Non-pigmented ciliary epithelial cell (primary cell): ENCODE data around the gene GPR152.
"Not testable (repeated sequence)": the region's sequence is repeated elsewhere in the genome, so short reads cannot be mapped to it uniquely, and the experiment has no call there.

Source experiments
- DNase-seq: peaks from one replicate; pipeline ENCODE4 v3.0.0-alpha.2; 2010; ENCODE audit warnings: low read depth

The GPR152 gene

DNA sequence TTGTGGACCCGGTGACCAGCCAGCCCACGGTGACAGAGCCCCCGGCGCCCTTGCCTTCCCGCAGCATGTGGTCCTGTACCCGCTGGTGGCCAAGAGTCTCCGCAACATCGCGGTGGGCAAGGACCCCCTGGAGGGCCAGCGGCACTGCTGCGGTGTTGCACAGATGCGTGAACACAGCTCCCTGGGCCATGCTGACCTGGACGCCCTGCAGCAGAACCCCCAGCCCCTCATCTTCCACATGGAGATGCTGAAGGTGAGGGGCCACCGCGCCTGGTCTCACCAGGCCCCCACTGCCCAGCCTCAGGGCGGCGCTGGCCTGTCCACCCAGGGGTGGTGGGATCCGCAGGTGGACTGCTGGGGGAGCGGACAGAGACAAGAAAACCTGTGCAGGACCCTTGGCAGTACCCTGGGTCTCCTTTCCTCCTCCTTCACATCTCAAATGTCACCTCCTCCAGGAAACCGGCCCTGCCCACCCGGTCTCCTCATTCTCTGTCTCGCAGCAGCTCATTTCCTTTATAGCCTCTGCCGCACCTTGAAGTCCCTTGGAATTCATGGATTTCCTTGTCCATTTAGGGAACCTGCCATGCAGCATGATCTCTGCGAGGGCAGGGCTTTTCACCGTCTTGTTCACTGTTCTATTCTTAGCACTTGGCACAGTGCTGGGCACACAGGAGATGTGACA lies 36.8 kb upstream of the GPR152 start:
- DNase-seq = no peak

DNA sequence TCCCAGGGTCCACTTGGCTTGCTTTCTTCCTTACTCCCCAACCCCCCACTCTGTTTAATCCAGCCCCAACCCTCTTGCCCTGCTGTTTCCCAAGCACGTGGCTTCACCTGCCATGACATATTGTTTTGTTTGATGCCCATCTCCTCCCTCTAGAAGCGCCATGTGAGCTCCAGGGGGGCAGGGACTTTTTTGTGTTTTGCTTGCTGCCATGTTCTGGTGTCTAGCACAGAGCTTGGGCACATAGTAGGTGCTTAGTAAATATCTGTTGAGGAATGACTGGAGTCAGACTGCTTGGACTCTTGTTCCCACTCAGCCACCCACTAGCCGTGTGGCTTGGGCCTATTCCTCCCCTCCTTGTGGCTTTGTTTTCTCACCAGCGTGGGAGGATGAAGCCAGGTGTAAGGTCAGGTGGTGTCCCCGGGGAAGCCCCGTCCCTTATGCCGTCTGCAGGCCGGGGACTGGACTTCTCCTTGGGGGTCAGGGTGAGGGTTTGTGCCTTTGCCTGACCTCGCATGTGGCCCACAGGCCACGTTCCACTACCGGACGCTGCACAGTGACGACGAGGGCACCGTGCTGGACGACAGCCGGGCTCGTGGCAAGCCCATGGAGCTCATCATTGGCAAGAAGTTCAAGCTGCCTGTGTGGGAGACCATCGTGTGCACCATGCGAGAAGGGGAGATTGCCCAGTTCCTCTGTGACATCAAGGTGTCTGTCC lies 34.1 kb upstream of the GPR152 start:
- DNase-seq = no peak

DNA sequence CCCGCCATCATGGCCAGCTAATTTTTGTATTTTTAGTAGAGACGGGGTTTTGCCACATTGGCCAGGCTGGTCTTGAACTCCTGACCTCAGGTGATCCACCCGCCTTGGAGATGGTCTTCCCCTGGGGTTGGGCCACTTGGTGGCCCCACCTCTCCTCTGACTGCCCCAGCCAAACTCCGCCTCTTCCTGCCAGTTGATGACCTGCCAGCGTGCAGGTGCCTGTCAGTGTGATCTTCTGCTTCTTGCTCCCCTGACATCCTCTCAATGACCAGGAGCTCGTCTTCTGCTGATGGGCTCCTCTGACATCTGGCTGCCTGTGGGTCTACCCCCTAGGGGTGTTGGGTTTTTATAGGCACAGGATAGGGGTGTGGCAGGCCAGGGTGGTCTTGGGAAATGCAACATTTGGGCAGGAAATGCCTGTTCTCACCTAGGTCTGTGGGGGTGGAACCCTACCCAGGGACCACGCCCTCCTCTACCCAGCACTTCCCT lies 33.4 kb upstream of the GPR152 start:
- not testable (repeated sequence) for DNase-seq

DNA sequence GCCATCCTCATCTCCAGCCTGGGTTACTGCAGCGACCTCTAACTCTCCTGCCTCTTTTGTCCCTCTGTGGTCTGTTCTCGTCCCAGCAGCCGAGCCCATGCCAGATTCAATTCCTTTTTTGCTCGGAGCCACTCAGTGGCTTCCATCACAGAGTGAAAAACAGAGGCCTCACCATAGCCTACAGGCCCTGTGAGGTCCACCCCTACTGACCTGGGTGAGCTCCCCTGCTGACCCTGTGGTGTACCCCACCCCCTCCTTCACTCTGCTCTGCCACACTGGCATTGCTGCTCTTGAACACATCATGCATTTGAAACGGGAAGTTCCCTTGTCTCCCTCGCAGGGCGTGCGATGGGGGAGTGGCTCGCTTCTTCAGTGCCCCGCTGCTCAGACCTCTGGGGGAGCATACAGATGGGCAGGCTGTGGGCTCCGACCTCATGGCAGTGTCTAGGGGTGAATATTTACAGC lies 32.4 kb upstream of the GPR152 start:
- DNase-seq = no peak

DNA sequence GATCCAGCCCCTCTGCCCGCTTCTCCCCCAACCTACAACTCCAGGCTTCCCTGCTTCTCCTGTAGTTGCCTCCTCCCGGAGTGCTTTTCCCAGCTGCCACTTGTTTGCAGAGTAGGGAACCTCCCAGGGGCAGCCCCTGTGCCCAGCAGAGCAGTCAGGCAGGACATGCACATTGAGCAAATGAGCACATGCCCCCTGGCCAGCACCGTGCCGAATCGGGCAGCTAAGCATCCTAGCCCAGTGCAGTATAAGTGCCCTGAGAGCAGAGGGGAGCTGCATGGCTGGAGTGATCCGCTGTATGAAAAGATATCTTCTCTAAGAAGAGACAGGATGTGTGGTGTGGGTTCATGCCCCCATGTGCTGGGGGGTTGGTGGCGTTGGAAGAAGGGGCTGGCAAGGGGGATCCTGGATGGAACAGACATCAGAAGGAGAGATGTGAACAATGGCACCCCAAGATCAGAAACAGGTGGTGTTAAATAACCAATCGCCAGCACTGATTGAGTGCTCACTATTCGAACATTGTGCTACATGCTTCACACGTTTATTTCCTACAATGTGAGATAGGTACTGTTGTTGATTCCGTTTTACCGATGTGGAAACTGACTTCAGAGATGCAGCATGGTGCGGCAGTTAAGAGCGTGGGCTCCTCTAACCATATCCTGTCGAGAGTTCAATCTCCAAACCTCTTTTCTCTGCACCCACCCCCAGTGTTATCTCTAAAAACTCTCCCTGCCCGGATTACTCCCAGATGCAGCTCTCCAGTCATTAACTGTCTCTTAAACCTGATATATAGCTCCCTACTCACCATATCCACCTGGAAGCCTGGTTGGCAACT lies 31.5 kb upstream of the GPR152 start:
- no peak for DNase-seq

DNA sequence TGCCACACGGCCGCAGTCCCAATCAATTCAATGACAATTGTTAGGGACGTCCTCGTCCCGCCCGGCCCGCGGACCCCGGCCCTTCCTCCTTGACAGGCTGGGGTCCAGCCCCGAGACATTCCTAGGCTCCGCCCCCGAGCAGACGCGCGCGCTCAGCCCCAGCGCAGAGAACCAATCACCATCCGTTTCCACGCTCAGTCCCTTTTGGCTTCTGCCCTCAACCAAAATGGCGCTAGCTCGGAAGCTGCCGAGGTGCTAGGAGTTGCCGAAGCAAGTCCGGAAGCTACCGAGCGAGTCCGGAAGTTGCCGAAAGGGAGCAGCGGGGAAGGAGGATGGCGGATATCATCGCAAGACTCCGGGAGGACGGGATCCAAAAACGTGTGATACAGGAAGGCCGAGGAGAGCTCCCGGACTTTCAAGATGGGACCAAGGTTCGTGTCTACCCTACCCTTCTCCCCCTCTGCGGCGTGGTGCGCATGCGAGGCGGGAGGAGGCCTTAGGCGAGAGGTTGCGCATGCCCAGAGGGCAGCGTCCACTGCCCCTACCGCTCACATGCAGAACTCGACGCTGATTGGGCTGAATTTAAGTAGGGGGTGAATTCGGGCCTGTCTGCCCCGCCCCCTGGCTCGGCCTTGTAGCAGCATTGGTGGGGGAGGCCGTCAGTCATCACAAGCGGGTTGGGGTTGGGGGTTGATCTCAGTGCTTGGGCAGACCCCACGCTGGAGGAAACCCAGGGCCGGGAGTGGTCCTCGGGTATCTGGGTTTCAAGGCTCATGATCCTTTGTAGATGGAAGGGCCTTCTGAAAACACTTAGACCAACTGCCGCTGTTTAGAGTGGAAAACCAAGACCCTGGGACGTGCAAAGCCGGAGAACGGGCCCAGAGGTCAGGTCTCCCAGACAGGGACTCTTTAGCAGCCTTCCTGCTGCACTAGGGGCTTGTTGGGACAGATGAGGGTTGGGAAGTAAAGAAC lies 30.6 kb upstream of the GPR152 start, which contains the start of gene AIP:
Gene AIP (plus strand): TSS at position 200 of the 972 bp plus-strand sequence. CDS start 133 bp downstream, at position 333.
- peak; percentile 92 for DNase-seq

DNA sequence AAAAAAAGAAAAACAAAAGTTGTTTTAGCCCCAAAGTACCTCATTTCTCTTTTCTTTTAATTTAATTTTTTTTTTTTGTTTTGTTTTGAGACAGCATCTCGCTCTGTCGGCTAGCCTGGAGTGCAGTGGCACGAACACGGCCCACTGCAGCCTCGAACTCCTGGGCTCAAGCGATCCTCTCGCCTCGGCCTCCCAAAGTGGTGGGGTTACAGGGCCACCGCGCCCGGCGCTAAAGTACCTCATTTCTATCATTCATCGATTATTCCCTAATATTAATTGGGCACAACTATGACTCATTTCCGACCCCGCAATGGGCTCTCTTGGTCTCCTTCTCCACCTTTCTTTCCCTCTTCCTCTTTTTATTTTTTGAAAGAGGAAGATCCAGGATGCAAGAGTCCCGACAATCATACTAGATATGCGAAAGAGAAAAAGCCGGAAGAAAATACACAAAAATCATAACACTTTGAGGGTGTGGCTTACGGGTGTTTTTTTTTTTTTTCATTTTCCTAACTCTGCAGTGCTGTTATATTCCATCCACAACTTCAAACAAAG lies 29.8 kb upstream of the GPR152 start:
- no peak for DNase-seq

DNA sequence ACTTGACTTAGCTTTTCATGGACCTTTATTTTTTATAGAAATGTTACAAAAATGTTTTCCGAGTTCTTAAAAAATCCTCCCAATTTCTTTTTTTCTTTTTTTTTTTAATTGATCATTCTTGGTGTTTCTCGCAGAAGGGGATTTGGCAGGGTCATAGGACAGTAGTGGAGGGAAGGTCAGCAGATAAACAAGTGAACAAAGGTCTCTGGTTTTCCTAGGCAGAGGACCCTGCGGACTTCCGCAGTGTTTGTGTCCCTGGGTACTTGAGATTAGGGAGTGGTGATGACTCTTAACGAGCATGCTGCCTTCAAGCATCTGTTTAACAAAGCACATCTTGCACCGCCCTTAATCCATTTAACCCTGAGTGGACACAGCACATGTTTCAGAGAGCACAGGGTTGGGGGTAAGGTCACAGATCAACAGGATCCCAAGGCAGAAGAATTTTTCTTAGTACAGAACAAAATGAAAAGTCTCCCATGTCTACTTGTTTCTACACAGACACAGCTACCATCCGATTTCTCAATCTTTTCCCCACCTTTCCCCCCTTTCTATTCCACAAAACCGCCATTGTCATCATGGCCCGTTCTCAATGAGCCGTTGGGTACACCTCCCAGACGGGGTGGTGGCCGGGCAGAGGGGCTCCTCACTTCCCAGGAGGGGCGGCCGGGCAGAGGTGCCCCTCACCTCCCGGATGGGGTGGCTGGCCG lies 25.0 kb upstream of the GPR152 start:
- DNase-seq = not testable (repeated sequence)

DNA sequence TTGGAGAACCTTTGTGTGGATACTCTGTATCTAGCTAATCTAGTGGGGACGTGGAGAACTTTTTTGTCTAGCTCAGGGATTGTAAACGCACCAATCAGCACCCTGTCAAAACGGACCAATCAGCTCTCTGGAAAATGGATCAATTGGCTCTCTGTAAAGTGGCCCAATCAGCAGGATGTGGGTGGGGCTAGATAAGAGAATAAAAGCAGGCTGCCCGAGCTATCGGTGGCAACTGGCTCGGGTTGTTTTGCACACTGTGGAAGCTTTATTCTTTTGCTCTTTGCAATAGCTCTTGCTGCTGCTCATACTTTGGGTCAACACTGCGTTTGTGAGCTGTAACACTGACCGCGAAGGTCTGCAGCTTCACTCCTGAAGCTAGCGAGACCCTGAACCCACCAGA lies 24.2 kb upstream of the GPR152 start:
- not testable (repeated sequence) for DNase-seq

DNA sequence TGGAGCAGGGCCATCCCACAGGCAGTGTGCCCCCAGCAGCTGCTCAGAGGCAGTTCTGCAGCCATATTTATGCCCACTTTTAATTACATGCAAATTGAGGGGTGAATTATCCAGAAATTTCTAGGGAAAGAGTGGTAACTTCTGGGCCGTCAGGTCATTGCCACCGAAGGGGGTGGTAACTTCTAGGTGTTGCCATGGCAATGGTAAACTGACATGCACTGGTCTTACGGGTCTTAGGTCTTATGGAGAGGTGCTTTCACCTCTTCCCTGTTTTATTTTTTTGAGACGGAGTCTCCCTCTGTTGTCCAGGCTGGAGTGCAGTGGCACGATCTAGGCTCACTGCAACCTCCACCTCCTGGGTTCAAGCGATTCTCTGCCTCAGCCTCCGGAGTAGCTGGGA lies 20.4 kb upstream of the GPR152 start:
- no peak for DNase-seq

DNA sequence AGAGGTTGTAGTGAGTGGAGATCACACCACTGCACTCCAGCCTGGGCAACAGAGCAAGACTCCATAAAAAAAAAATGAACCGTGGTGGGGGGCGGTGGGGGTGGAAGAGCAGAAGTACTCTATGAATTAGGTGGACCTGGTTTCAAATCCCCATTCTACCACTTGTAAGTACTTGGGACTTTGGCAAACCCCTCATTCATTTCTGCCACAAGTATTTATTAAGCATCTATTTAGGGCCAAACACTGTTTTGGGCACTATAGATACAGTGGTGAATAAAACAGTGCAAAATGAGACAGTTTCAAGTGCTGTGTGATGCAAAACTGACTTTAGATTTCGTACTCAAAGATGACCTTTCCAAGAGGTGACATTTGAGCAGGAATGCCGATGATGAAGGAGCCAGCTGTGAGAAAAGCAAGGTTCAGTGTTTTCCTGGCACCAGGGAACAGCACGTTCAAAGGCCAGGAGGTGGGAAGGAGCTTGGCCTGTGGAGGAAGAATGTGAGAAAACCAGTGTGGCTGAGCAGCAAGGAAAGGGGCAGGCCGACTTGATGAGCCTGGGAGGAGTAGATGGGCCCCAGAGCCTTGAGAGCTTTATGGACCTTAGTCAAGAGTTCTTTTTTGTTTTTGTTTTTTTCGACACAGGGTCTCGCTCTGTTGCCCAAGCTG lies 17.9 kb upstream of the GPR152 start:
- DNase-seq = no peak

DNA sequence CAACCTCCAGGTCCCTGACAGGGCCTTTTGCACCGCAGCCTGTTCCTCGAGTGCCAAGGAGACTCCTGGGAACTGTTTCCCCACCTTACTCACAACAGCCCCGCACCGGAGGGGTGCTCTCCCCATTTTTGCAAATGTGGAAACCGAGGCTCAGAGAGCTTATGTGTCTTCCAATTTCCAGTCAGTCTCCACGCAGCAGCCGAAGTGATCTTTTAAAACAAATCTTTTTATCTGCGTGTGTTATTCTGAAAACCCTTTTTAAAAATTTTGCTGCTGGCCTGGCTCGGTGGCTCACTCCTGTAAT lies 16.9 kb upstream of the GPR152 start:
- DNase-seq = no peak

DNA sequence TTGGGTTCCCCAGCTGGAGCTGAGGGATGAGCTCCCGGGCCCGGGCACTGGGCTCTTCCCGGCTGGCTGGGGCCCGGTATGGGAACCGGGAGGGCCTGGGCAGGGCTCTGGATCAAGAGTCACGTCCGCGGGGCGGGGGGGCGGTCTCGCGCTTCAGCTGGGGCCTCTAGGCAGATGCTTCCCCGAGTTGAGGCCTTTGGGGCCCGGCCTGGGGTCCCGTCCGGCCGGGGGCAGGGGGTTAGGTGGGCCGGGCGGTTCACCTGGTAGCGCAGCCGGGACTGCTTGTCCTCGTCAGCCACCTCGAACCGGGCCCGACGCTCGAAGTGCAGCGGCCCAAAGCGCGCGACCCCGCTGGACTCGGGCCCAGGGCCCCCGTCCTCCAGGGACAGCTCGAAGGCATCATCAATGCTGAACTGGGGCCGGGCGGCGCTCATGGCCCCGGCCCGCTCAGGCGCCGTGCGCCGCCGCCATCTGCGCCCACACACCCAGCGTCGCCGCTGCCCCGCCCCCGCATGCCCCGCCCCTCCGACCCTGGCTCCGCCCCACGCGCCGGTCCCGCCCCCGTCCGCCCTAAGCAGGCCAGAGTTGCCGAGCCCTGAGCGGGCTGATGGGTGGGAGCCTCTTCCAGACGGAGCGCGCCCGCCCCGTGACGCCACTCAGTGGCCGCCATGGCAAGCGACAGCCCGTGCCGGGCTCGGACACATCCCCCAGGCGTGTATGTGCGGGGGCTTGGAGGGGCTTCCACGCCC lies 16.4 kb upstream of the GPR152 start, which contains the start of gene TMEM134:
Gene TMEM134 (minus strand): TSS at position 493 of the 749 bp plus-strand sequence. CDS start 59 bp downstream, at position 434.
- peak; percentile 52 for DNase-seq

DNA sequence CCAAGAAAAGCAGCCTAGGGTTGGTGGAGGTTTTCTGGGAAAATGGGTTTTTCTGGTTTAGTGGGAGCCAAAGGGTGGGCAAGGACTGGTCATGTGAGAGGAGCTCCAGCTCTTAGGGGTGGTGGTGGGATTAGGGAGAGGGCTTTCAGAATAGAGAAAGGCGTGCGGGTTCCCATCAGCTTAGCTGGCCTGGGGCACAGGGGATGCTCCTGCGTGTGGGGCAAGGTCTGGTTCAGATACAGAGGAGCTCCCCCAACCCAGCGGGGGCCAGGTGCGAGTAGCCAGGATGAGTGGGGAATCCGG lies 15.9 kb upstream of the GPR152 start:
- no peak for DNase-seq

DNA sequence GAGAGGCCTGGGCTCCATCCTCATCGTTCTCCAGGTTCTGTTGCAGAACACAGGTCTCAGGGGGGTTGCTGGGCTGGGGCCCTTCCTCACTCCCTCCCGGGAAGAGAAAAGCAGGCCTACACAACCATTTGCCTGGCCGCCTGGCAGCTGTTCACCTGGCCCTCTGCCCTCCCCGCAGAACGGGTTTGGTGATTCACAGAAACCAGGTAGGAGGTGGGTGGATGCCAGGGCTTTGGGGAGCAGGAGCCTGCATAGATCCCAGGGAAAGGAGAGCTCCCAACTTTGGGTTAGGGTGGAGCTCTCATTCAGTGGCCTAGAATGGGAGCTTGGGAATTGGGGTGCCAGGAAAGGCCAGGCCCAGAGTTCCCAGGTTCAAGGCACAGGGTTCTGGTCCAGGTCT lies 15.5 kb upstream of the GPR152 start:
- DNase-seq = no peak

DNA sequence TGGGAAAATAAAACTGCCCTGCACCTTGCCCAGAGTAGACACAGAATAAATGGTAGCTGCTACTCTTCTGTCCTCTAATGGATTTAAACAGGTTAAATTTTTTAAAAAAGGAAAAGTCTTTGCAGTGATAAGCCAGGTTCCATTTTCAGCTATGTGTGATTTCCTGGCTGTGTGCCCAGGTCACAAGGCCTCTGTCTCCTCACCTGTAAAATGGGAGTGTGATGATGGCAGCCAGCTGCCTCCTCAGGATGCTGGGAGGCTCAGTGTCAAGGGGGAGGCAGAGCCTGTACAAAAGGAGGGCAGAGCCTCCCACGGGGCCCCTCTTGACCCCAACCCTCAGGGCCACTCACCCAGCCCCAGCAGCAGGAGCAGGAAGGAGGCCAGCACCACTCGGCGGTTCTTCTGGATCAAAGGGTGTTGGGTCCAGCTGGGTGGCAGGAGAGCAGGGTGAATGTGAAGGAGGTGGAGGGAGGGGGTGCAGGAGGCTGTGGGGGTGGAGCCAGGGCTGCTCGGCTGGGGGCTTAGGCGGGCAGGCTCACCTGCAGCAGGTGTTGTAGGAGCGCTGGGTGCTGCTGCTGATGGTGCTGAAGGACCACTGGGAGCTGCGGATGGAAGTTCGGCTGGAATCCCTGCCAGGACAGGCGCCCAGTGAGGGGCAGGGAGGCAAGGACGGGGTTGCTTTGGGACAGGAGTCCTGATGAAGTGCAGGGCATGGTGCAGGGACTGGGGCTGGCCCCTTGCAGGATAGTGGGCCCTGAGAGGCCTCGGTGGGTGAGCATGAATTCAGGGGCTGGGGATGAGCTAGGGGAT lies 14.6 kb upstream of the GPR152 start:
- DNase-seq = no peak

DNA sequence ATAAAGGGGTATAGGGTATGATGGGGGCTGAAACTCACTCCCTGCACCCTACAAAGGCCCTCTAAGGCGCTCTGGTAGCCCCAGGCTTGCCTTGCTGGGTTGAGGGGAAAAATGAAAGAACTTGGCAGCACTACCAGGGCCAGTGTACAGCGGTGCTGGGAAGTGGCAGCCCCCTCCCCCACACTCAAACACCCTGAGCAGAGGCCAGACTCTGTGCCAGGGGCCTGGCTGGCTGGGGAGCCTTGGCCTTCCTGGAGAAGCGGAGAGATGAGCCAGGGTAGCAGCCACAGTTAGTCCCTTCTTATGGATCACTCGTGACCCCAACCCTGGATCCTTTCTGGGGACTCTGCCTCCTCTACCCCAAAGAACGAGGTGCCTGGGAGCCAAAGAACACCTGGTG lies 13.8 kb upstream of the GPR152 start:
- DNase-seq = no peak

DNA sequence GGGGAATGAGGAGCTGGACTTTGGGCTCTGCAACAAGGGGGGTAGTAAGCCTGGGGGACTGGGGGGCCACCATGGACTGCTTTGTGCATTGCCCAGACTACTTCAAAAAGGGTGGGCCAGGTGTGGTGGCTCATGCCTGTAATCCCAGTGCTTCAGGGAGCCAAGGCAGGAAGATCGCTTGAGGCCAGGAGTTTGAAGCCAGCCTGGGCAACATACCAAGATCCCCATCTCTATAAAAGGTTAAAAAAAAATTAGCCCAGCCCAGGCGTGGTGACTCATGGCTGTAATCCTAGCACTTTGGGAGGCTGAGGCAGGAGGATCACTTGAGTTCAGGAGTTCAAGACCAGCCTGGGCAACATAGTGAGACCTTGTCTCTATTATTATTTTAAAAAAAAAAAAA lies 13.0 kb upstream of the GPR152 start:
- not testable (repeated sequence) for DNase-seq

DNA sequence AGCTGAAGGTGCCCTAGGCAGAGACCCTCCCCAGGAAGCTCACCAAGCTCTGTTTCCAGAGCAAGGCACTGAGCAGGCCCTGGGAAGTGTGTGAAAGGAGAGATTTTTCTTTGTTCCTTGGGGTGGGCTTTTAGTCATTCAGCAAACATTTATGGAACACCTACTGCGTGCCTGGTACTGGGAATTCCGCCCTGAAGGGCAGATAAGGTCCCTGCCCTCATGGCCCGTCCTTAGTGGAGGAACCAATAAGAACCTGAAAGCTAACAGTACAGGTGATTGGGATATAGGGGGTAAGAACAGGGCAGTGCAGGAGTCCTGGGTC lies 12.6 kb upstream of the GPR152 start:
- no peak for DNase-seq
